Endothelial cell of umbilical vein (primary cell): ENCODE measurements around the gene ENTR1. TPM values are rescaled to one million over a fixed set of nuclear protein-coding genes. Genes with fewer than 3 reads are reported as not detected.

Experiments used
- BruUV-seq: library from RNA; stranded (reverse); fragments of 400-500 nt; replicated peaks from 2 replicates; lab custom pipeline; 2021; lab: Mats Ljungman, UMichigan
- CTCF ChIA-PET: fragments of 300-600, 350-600 bp; sonication (Branson Sonifier 250); formaldehyde crosslinking; loops from one replicate; lab custom pipeline; 2021; ENCODE audit warnings: antibody characterized with exemption, inconsistent platforms; lab: Charles Lee
- POLR2A ChIA-PET: fragments of 300-600, 350-600 bp; sonication (Branson Sonifier 250); formaldehyde crosslinking; loops from one replicate; lab custom pipeline; 2021; ENCODE audit warnings: antibody characterized with exemption, inconsistent platforms; lab: Charles Lee
- DNase-seq: peaks from one replicate; pipeline ENCODE4 v3.0.0-alpha.2; 2011; ENCODE audit warnings: low read depth, low spot score
- FAIRE-seq: peaks from 2 replicates; lab custom pipeline; 2011; peaks lifted over from hg19 to GRCh38; lab: Jason Lieb, UNC
- H2AFZ ChIP-seq: 2 replicates; pipeline ENCODE4 v1.6.0; 2012; ENCODE audit warnings: low read depth, low read length, control low read depth, inconsistent platforms
- H3K27ac ChIP-seq: 2 replicates; pipeline ENCODE4 v1.5.1; 2011; ENCODE audit warnings: low read depth, mild to moderate bottlenecking, control low read depth, low read length, moderate library complexity; ENCODE audit not compliant: insufficient read depth
- H3K27me3 ChIP-seq, 2 experiments: 2 replicates each; pipeline versions ENCODE4 v1.6.0 to v1.6.1; 2011; ENCODE audit warnings: low read length in 2 of 2, mixed read lengths in 1 of 2; ENCODE audit not compliant: control insufficient read depth in 2 of 2, insufficient read depth in 2 of 2
- H3K36me3 ChIP-seq, 2 experiments: 2 replicates in 1 of 2; 3 replicates in 1 of 2; pipeline ENCODE4 v1.5.1; 2011; ENCODE audit warnings: low read length in 2 of 2, mild to moderate bottlenecking in 1 of 2, moderate library complexity in 1 of 2; ENCODE audit not compliant: control insufficient read depth in 2 of 2, insufficient read depth in 2 of 2; ENCODE audit errors: extremely low read depth in 1 of 2
- H3K4me1 ChIP-seq: 3 replicates; pipeline ENCODE4 v1.5.1; 2011; ENCODE audit warnings: mild to moderate bottlenecking, low read length; ENCODE audit not compliant: control insufficient read depth, insufficient read depth; ENCODE audit errors: extremely low read depth
- H3K4me2 ChIP-seq: 2 replicates; pipeline ENCODE4 v1.6.1; 2011; ENCODE audit warnings: low read length, control low read depth, mixed read lengths; ENCODE audit not compliant: insufficient read depth
- H3K4me3 ChIP-seq, 3 experiments: fragments of 200-600 bp in 1 of 3; sonication (generic), shearing (Covaris generic) in 1 of 3; replicated peaks in 1 of 3; 2 replicates each; pipeline ENCODE4 v1.5.1; 2011 to 2016; ENCODE audit warnings: control low read depth in 3 of 3, low read length in 3 of 3, mild to moderate bottlenecking in 2 of 3, inconsistent platforms in 1 of 3, low read depth in 1 of 3, moderate library complexity in 1 of 3; ENCODE audit not compliant: insufficient read depth in 1 of 3
- H3K79me2 ChIP-seq: 2 replicates; pipeline ENCODE4 v1.6.0; 2012; ENCODE audit warnings: low read length, inconsistent platforms; ENCODE audit not compliant: control insufficient read depth, insufficient read depth
- H3K9ac ChIP-seq: replicated peaks from 2 replicates; pipeline ENCODE3; 2011; ENCODE audit warnings: low read length, control low read depth; ENCODE audit not compliant: insufficient read depth; ENCODE audit errors: extremely low read depth
- H3K9me1 ChIP-seq: replicated peaks from 3 replicates; pipeline ENCODE4 v1.6.0; 2011; ENCODE audit warnings: mild to moderate bottlenecking, low read length; ENCODE audit not compliant: control insufficient read depth, insufficient read depth; ENCODE audit errors: extremely low read depth
- H3K9me3 ChIP-seq: replicated peaks from 2 replicates; pipeline ENCODE4 v1.5.1; 2012; ENCODE audit warnings: low read length, inconsistent platforms; ENCODE audit not compliant: control insufficient read depth, insufficient read depth
- H4K20me1 ChIP-seq: replicated peaks from 2 replicates; pipeline ENCODE3; 2011; ENCODE audit warnings: mild to moderate bottlenecking, low read length; ENCODE audit not compliant: control insufficient read depth, insufficient read depth; ENCODE audit errors: extremely low read depth
- CTCF ChIP-seq, 2 donors: IDR thresholded peaks; 1 replicate in 1 of 2; 2 replicates in 1 of 2; pipeline ENCODE4 v1.5.1; 2011; ENCODE audit warnings: low read length in 2 of 2, mild to moderate bottlenecking in 2 of 2, moderate library complexity in 2 of 2, control low read depth in 1 of 2, inconsistent platforms in 1 of 2, low read depth in 1 of 2; ENCODE audit not compliant: insufficient read depth in 1 of 2; ENCODE audit errors: extremely low read depth in 1 of 2
- EZH2 ChIP-seq: IDR thresholded peaks from 2 replicates; pipeline ENCODE4 v1.6.1; 2012; ENCODE audit warnings: borderline replicate concordance, low read depth, mild to moderate bottlenecking, moderate library complexity, low read length, inconsistent platforms; ENCODE audit not compliant: severe bottlenecking
- GATA2 ChIP-seq: IDR thresholded peaks from 2 replicates; pipeline ENCODE4 v1.7.0; 2011; ENCODE audit warnings: low read depth, mild to moderate bottlenecking, moderate library complexity, mixed read lengths, low read length; ENCODE audit not compliant: insufficient read length, insufficient read depth
- JUN ChIP-seq: IDR thresholded peaks from 2 replicates; pipeline ENCODE4 v1.6.1; 2011; ENCODE audit warnings: borderline replicate concordance, low read depth; ENCODE audit not compliant: insufficient read length, insufficient read depth
- MAX ChIP-seq: IDR thresholded peaks from 2 replicates; pipeline ENCODE4 v1.6.1; 2011; ENCODE audit not compliant: insufficient read depth, insufficient read length
- MYC ChIP-seq: IDR thresholded peaks from one replicate; pipeline ENCODE4 v1.6.1; 2011; ENCODE audit warnings: mild to moderate bottlenecking, low read depth, low read length
- POLR2A ChIP-seq: IDR thresholded peaks from 2 replicates; pipeline ENCODE4 v1.6.1; 2012; ENCODE audit warnings: low read depth, mild to moderate bottlenecking, control low read depth, low read length
- POLR2AphosphoS5 ChIP-seq: IDR thresholded peaks from 2 replicates; pipeline ENCODE4 v1.6.1; 2012; ENCODE audit warnings: low read depth, mild to moderate bottlenecking, control low read depth, low read length, moderate library complexity; ENCODE audit not compliant: insufficient read depth
- dilution Hi-C: fragments of 300-500 bp; cut with MboI; formaldehyde crosslinking; loops from one replicate; pipeline ENCODE4 v1.15.0; 2019; ENCODE audit warnings: low sequenced_read_pairs; ENCODE audit not compliant: extremely low pct_ligation_motif_present
- intact Hi-C: fragments of 100-400 bp; cut with micrococcal nuclease; formaldehyde crosslinking; loops from one replicate; pipeline ENCODE4 v1.10.0; 2022
- polyA plus RNA-seq, 4 experiments: library from polyadenylated mRNA; depleted of rRNA in 3 of 4; stranded (reverse) in 3 of 4; unstranded in 1 of 4; fragments of >200 nt; gene quantifications; 2 replicates each; pipeline versions ENCODE4 v1.2.1 to v1.2.3, GENCODE V29; 2011 to 2012; ENCODE audit warnings: missing spikeins in 1 of 4
- total RNA-seq: library from RNA; stranded (reverse); gene quantifications from 2 replicates; pipeline ENCODE4 v1.2.3, GENCODE V29; 2021

Gene ENTR1
- total and polyA plus RNA-seq, 2 donors (not counting 3 experiments of a cell fraction or from before 2014, with no cell fraction given): 36.0 to 61.6 TPM

- intact Hi-C loops (no loop called here), dilution Hi-C loops (no loop called here)
- H4K20me1 ChIP-seq: no peaks in the 10 kb centered on the region
- no peak overlapping the region for H3K4me2 ChIP-seq
- no peak overlapping the region for H3K4me3 ChIP-seq
- H3K9me1 ChIP-seq: no peaks in the 10 kb centered on the region
- BruUV-seq: no TSS peak
- H2AFZ ChIP-seq: no peak overlapping the region
- peaks cover 3 to 17% of the 10 kb centered on the region in 2 experiments for H3K36me3 ChIP-seq
- no peak for TF ChIP-seq MYC
- no peak for TF ChIP-seq EZH2
- TF ChIP-seq POLR2AphosphoS5: no peak
- TF ChIP-seq POLR2A: no peak
- TF ChIP-seq MAX: no peak
- no peak for TF ChIP-seq JUN
- TF ChIP-seq CTCF (IDR thresholded peaks at IDR 0.05; ENCODE audit: extremely low read depth in 1 of 2, insufficient read depth in 1 of 2, low read depth in 1 of 2, low read length in 2 of 2): no peak
- no peak for TF ChIP-seq GATA2
- DNase-seq (no peak), FAIRE-seq (no peak)
- no peaks in the 10 kb centered on the region for H3K4me1 ChIP-seq
- no peaks in the 10 kb centered on the region for H3K9me3 ChIP-seq
- no peaks in the 10 kb centered on the region for H3K27me3 ChIP-seq
- ChIA-PET POLR2A (no interaction called here), CTCF (no interaction called here)
- peaks cover 22% of the 10 kb centered on the region for H3K79me2 ChIP-seq
- H3K27ac ChIP-seq: no peak overlapping the region
- no peak overlapping the region for H3K9ac ChIP-seq
These were observed 21.5 kb upstream of the ENTR1 start for GRCh38 chr9:136431782-136432350.
